GM19467 (cell line): ENCODE measurements around the gene CASP14.
"Not testable (repeated sequence)": the region's sequence is repeated elsewhere in the genome, so short reads cannot be mapped to it uniquely, and the experiment has no call there.

Experiments
- ATAC-seq: cut with Tn5 transposase; IDR thresholded peaks from one replicate; pipeline ENCODE4 v1.9.1; 2021; ENCODE audit warnings: mild to moderate bottlenecking, moderate library complexity; ENCODE audit not compliant: unreplicated experiment

CASP14 gene

GRCh38 chr19:15070386-15070785 lies 21.1 kb downstream of the CASP14 start:
- not testable (repeated sequence) for ATAC-seq

GRCh38 chr19:15072930-15073647 lies 23.8 kb downstream of the CASP14 start:
- no peak for ATAC-seq

GRCh38 chr19:15074371-15074770 lies 25.1 kb downstream of the CASP14 start:
- ATAC-seq = no peak

GRCh38 chr19:15075806-15076205 lies 26.5 kb downstream of the CASP14 start:
- ATAC-seq = no peak

- not testable (repeated sequence) for ATAC-seq
Measured at GRCh38 chr19:15080002-15080401, 30.7 kb downstream of the CASP14 start.

GRCh38 chr19:15081911-15082310 lies 32.6 kb downstream of the CASP14 start, which contains the start of gene OR1I1:
Gene OR1I1 (plus strand): TSS chr19:15082211. CDS start chr19:15087066, 4,855 bp downstream.
- no peak for ATAC-seq

GRCh38 chr19:15087182-15087581 lies 37.9 kb downstream of the CASP14 start:
- no peak for ATAC-seq

GRCh38 chr19:15091918-15092753 lies 42.9 kb downstream of the CASP14 start:
- ATAC-seq = no peak

GRCh38 chr19:15093001-15093400 lies 43.7 kb downstream of the CASP14 start:
- no peak for ATAC-seq

- ATAC-seq = no peak
Measured at GRCh38 chr19:15096223-15096622, 46.9 kb downstream of the CASP14 start.

- not testable (repeated sequence) for ATAC-seq
Measured at GRCh38 chr19:15097980-15098379, 48.7 kb downstream of the CASP14 start.

- ATAC-seq = no peak
Measured at GRCh38 chr19:15098460-15098859, 49.2 kb downstream of the CASP14 start.

- ATAC-seq = no peak
Measured at GRCh38 chr19:15099017-15099582, 49.8 kb downstream of the CASP14 start.

- ATAC-seq = no peak
Measured at GRCh38 chr19:15101479-15102082, 52.3 kb downstream of the CASP14 start.

- no peak for ATAC-seq
Measured at GRCh38 chr19:15104003-15104402, 54.7 kb downstream of the CASP14 start.

GRCh38 chr19:15104411-15104810 lies 55.1 kb downstream of the CASP14 start:
- no peak for ATAC-seq

- no peak for ATAC-seq
Measured at GRCh38 chr19:15105044-15105443, 55.8 kb downstream of the CASP14 start.

GRCh38 chr19:15107061-15108010 lies 58.1 kb downstream of the CASP14 start, which contains the start of gene SYDE1:
Gene SYDE1 (plus strand): TSS chr19:15107401. CDS start chr19:15107434, 33 bp downstream.
- ATAC-seq = no peak
